Hair follicle dermal papilla cell (primary cell): ENCODE results near the gene BOLA2. TPM values are rescaled to one million over a fixed set of nuclear protein-coding genes. Genes with fewer than 3 reads are reported as not detected.

Experiments
- small RNA-seq: library from RNA; depleted of rRNA; stranded (forward); fragments of <200 nt; gene quantifications from one replicate; pipeline ENCODE3, GENCODE V24; 2012
- total RNA-seq: library from RNA; depleted of rRNA; stranded (reverse); fragments of >200 nt; gene quantifications from 2 replicates; pipeline ENCODE4 v1.2.3, GENCODE V29; 2012

The BOLA2 gene
- total RNA-seq: 9.1 and 11.9 TPM in 2 replicates

DNA sequence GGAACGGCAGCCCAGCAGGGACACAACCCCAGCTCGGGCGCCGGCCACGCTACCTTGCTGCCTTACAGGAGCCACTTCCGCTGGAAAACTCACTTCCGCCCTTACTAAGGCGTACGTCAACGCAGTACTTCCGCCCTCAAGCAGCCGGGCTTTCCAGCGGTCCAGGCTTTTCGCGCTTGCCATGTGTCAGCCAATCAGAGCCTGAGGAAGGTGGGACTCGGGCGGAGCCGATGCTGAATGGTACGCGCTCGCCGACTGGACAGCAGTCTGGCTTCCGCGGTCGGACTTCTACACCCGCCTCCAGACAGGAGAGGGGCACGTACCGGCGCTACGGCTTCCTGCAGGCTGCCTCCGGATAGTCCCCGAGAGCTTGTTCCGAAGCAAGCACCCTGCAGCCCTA is at the start of gene BOLA2, which contains the start of gene SLX1B:
Gene BOLA2, minus strand, starts transcription at position 83 of the 400 bp plus-strand sequence. CDS start 98 bp downstream, outside the sequence.
Gene SLX1B, plus strand, starts transcription at position 265 of the 400 bp plus-strand sequence.

DNA sequence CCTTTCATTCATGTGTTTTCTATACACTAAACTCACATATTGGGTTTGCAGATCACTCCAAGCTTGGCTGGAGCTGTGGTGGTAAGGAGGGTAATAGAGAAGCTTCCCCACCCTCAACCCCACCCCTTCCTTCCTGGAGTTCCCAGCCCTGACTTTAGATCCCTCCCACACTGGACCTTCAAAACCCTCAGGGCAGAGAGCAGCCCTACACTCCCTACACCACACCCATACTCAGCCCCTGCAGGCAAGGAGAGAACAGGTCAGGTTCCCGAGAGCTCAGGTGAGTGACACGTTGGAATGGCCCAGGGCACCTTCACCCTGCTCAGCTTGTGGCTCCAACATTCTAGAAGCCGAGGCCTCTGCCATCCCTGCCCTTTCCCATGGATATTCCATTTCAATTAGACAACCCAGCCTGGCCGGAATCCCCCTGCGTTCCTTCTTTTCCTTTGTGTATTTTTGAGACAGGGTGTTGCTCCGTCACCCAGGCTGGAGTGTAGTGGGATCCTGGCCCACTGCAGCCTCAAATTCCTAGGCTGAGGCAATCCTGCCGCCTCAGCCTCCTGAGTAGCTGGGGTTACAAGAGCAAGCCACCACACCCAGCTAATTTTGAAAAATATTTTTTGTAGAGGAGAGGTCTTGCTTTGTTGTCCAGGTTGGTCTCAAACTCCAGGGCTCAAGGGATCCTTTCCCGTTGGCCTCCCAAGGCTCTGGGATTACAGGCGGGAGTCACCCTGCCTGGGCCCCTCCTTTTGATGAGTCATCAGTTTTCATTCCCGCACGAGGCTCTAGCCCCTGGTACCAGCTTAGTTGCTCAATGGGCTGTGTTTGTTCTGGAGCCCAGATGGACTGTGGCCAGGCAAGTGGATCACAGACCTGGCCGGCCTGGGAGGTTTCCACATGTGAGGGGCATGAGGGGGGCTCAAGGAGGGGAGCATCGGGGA is 5.8 kb upstream of the BOLA2 start, which contains the start of gene SULT1A4:
Gene SULT1A4, plus strand, starts transcription at position 208 of the 941 bp plus-strand sequence. CDS start 1,473 bp downstream, outside the sequence.

Small RNAs within 50 kb of the gene (small RNA-seq; reads per million reads assigned to genes)
- not detected for gene AC133555.2

Other genes starting within 250 kb of the BOLA2 start
- gene NPIPB11, start 47.6 kb downstream of the BOLA2 start, total RNA-seq: under 0.01 and 0.12 TPM in 2 replicates
- gene SLX1B, start 182 bp upstream of the BOLA2 start, total RNA-seq: 6.5 and 15.3 TPM in 2 replicates
- gene SULT1A4, start 5.6 kb upstream of the BOLA2 start, total RNA-seq: 0.32 and 1.5 TPM in 2 replicates
- gene NPIPB12, start 52.1 kb upstream of the BOLA2 start, total RNA-seq: 5.2 and 21.7 TPM in 2 replicates
- not detected in 2 replicates for gene SPN, start 208.9 kb upstream of the BOLA2 start, total RNA-seq
- gene QPRT, start 224.8 kb upstream of the BOLA2 start, total RNA-seq: 33.4 and 45.3 TPM in 2 replicates